ENCODE data around the gene DTNB.

The DTNB gene

DNA sequence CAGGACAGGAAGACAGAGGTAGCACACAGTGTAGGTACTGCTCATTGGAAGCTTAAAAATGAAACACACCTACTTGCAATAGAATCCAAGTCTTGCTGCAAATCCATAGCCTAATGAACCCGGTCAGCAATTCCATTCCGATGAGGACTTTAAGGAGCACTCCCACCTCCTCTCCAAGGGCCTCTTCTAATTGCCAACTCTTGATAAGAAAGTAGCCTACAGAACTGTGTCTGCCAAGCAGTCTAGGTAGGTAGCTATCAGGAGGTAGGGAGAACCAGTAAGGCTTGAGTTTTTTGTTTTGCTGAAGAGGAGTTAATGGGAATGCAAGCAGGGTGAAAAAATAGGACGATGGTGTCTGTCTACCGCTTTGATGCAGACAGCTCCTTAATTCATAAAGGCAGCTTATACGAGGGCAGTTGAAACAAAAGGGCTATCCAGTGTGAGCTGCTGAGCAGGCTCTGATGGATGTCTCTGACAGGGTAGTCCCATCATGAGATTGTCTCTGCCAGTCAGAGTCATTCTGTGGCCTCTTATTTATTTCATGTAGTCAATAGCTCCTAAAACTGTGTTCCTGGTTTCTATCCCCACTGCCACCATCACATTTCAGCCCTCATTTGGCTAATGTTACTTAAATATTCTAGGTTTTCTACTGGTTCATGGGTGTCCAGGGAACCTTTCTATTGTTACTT lies 176.0 kb downstream of the DTNB start:
- TF ChIP-seq, protein P1, sequence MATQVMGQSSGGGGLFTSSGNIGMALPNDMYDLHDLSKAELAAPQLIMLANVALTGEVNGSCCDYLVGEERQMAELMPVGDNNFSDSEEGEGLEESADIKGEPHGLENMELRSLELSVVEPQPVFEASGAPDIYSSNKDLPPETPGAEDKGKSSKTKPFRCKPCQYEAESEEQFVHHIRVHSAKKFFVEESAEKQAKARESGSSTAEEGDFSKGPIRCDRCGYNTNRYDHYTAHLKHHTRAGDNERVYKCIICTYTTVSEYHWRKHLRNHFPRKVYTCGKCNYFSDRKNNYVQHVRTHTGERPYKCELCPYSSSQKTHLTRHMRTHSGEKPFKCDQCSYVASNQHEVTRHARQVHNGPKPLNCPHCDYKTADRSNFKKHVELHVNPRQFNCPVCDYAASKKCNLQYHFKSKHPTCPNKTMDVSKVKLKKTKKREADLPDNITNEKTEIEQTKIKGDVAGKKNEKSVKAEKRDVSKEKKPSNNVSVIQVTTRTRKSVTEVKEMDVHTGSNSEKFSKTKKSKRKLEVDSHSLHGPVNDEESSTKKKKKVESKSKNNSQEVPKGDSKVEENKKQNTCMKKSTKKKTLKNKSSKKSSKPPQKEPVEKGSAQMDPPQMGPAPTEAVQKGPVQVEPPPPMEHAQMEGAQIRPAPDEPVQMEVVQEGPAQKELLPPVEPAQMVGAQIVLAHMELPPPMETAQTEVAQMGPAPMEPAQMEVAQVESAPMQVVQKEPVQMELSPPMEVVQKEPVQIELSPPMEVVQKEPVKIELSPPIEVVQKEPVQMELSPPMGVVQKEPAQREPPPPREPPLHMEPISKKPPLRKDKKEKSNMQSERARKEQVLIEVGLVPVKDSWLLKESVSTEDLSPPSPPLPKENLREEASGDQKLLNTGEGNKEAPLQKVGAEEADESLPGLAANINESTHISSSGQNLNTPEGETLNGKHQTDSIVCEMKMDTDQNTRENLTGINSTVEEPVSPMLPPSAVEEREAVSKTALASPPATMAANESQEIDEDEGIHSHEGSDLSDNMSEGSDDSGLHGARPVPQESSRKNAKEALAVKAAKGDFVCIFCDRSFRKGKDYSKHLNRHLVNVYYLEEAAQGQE (IDR thresholded peaks at IDR 0.05; ENCODE audit: insufficient read depth in 1 of 2, low read depth in 2 of 2, low read length in 2 of 2), result no peak
- no peak for TF ChIP-seq POLR2AphosphoS5 (IDR thresholded peaks at IDR 0.05; ENCODE audit: low read depth, low read length)
- TF ChIP-seq TAF1 (IDR thresholded peaks at IDR 0.05; ENCODE audit: borderline replicate concordance, insufficient read depth, low read length), result no peak
- TF ChIP-seq FOXP2 (optimal IDR thresholded peaks at IDR 0.05; ENCODE audit: borderline replicate concordance, extremely low read depth, extremely low read length, insufficient read depth), result no peak
- TF ChIP-seq SIN3A (IDR thresholded peaks at IDR 0.05; ENCODE audit: borderline replicate concordance, insufficient read depth, low read length), result no peak

DNA sequence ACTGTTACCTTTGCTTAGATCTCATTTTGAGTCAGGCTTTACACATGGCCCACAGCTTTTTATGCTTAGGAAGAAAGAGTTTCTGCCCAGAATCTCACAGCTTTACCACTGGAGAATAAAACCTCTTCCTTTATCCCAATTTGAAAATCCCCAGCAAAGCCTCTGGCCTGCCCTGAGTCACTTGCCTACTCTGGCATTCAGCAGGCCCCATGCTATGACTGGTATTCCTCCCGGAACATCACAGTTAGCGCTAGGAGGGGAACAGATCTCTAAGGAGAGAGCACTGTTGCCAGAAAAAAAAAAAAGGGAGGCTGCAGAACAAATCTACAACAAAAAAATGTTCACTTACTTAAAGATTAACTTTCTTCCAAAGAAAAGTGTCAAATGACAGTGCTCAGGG lies 178.8 kb downstream of the DTNB start:
- no peak for TF ChIP-seq TAF1 (IDR thresholded peaks at IDR 0.05; ENCODE audit: borderline replicate concordance, insufficient read depth, low read length)
- TF ChIP-seq, protein P1 (IDR thresholded peaks at IDR 0.05; ENCODE audit: insufficient read depth in 1 of 2, low read depth in 2 of 2, low read length in 2 of 2), result no peak
- TF ChIP-seq FOXP2 (optimal IDR thresholded peaks at IDR 0.05; ENCODE audit: borderline replicate concordance, extremely low read depth, extremely low read length, insufficient read depth), result no peak
- no peak for TF ChIP-seq SIN3A (IDR thresholded peaks at IDR 0.05; ENCODE audit: borderline replicate concordance, insufficient read depth, low read length)
- no peak for TF ChIP-seq POLR2AphosphoS5 (IDR thresholded peaks at IDR 0.05; ENCODE audit: low read depth, low read length)

DNA sequence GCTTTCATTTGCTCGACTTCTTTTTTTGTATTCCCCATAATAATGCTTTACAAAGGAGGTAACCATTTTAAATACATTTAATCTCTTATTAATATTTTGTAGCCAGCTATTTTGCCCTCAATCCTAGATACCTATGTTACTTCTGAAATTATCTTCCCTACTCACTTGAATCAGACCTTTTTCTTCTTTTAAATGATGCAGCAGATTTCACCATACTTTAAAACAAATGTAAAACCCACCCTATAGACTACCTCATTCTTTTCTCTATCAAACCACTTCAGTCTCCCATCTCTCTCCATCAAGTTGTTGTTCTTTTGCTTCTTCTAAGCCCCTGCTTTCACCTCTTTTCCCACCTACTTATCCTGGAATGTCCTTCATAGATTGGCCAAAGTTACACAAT lies 180.2 kb downstream of the DTNB start:
- TF ChIP-seq, protein P1 (IDR thresholded peaks at IDR 0.05; ENCODE audit: insufficient read depth in 1 of 2, low read depth in 2 of 2, low read length in 2 of 2), result no peak
- TF ChIP-seq SIN3A (IDR thresholded peaks at IDR 0.05; ENCODE audit: borderline replicate concordance, insufficient read depth, low read length), result no peak
- TF ChIP-seq POLR2AphosphoS5 (IDR thresholded peaks at IDR 0.05; ENCODE audit: low read depth, low read length), result no peak
- TF ChIP-seq FOXP2 (optimal IDR thresholded peaks at IDR 0.05; ENCODE audit: borderline replicate concordance, extremely low read depth, extremely low read length, insufficient read depth), result no peak

DNA sequence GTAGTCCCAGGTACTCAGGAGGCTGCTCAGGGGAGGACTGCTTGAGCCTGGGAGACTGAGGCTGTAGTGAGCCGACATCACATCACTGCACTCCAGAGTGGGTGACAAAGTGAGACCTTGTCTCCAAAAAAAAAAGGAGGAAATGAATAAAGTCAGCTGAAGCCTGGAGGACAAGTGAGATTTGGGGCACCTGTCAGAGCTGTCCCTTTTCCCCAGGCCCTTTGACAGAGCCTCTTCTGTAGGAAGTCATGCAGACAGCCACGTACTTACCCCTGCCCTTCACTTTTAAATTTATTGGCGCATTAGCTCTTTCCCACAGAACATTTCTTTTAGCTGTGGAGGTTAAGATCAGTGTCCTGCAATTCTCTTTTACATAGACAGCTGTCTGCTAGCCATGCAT lies 180.7 kb downstream of the DTNB start:
- TF ChIP-seq SIN3A (IDR thresholded peaks at IDR 0.05; ENCODE audit: borderline replicate concordance, insufficient read depth, low read length), result no peak
- TF ChIP-seq POLR2AphosphoS5 (IDR thresholded peaks at IDR 0.05; ENCODE audit: low read depth, low read length), result no peak
- TF ChIP-seq, protein P1 (IDR thresholded peaks at IDR 0.05; ENCODE audit: insufficient read depth in 1 of 2, low read depth in 2 of 2, low read length in 2 of 2), result no peak

All from PFSK-1 (cell line).